ENCODE results near the gene TXNDC9. TPM values are rescaled to one million over a fixed set of nuclear protein-coding genes. Genes with fewer than 3 reads are reported as not detected.
"Not testable (repeated sequence)": the region's sequence is repeated elsewhere in the genome, so short reads cannot be mapped to it uniquely, and the experiment has no call there.

The TXNDC9 gene, protein sequence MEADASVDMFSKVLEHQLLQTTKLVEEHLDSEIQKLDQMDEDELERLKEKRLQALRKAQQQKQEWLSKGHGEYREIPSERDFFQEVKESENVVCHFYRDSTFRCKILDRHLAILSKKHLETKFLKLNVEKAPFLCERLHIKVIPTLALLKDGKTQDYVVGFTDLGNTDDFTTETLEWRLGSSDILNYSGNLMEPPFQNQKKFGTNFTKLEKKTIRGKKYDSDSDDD
- polyA plus RNA-seq (2012; ENCODE audit: low read depth, missing spikeins), result 27.5 TPM

DNA sequence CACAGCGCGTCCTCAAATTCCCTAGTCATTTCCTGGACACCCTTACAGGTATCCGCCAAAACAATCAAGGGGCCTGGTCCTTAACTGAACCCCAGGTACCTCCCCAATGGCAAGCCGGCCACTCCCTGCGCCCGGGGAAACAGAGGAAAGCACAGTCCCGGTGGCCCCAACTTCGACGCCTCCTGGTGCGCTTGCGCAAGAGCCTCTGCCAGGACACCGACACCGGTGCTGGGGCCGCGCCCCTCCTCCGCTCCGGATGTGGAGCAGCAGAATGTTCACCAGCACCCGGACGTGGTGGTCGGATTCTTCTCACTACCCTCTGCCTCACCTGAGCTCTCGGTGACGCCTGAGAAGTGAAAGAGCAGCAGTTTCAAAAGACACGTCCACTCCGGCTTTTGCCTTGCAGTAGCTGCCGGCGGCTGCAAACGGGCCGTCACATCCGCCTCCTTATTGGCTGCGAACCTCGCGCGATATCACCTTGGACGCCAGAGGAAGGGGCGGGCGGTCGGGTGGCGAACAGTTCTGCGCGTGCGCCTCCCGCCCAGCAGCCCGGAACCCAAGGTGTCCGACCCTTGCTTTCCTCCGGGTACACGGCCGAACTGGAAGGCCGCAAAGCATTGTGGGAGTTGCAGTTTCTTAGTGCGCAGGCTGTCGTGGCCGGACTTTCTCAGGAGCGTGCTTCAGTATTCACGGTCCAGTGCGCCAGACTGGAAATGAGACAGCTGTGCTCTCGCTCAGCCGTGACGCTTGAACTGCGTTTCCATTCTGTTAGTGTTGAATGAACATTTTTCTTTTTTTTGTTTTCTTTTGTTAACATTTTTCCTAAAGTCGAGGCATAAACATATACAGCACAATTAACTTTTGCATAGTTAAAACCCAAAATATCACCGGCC is at the start of gene TXNDC9:
Gene TXNDC9, minus strand, starts transcription at position 423 of the 893 bp plus-strand sequence. CDS start 3,123 bp downstream, outside the sequence.
- DNase-seq (ENCODE audit: insufficient read length, low spot score) (peak; percentile 84), FAIRE-seq (peak; percentile 97)
- peak; percentile 67 for TF ChIP-seq POU2F2 (IDR thresholded peaks at IDR 0.05; ENCODE audit: low read depth, low read length)
- TF ChIP-seq POLR2AphosphoS5 (IDR thresholded peaks at IDR 0.05; ENCODE audit: low read depth, low read length), result peak; percentile 97
- TF ChIP-seq POLR2A (IDR thresholded peaks at IDR 0.05; ENCODE audit: low read depth, low read length), result peak; percentile 97
- TF ChIP-seq TAF1 (IDR thresholded peaks at IDR 0.05; ENCODE audit: low read depth, low read length), result peak; percentile 92
- peak; percentile 100 for TF ChIP-seq PAX5 (IDR thresholded peaks at IDR 0.05; ENCODE audit: insufficient read depth, low read length, severe bottlenecking)
- TF ChIP-seq SPI1 (IDR thresholded peaks at IDR 0.05; ENCODE audit: low read depth, low read length), result 0 out of 2 replicates have a peak, but pooled peaks have one; percentile 1

DNA sequence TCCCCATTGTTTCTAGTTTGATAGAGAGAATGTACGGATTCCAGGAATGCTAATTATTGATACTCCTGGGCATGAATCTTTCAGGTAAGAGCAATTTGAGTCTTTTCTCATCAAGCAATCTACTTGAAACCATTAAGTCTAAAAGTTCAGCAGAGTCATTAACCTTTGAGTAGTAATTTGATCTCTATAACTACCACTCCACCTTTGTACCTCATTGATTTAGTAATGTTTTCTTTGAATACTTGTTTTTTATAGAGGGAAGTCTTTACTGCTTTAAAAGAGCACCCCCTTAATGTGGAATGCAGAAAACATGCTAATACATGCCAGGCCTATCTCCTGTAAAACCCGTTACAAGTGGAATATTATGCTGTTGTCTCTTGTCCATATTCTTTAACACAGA is 46.0 kb upstream of the TXNDC9 start:
- TF ChIP-seq PAX5 (IDR thresholded peaks at IDR 0.05; ENCODE audit: insufficient read depth, low read length, severe bottlenecking) (no peak), SPI1 (IDR thresholded peaks at IDR 0.05; ENCODE audit: low read depth, low read length) (no peak), POLR2AphosphoS5 (IDR thresholded peaks at IDR 0.05; ENCODE audit: low read depth, low read length) (no peak), POU2F2 (IDR thresholded peaks at IDR 0.05; ENCODE audit: low read depth, low read length) (no peak), POLR2A (IDR thresholded peaks at IDR 0.05; ENCODE audit: low read depth, low read length) (no peak), TAF1 (IDR thresholded peaks at IDR 0.05; ENCODE audit: low read depth, low read length) (no peak)
- DNase-seq (ENCODE audit: insufficient read length, low spot score) (no peak), FAIRE-seq (no peak)

DNA sequence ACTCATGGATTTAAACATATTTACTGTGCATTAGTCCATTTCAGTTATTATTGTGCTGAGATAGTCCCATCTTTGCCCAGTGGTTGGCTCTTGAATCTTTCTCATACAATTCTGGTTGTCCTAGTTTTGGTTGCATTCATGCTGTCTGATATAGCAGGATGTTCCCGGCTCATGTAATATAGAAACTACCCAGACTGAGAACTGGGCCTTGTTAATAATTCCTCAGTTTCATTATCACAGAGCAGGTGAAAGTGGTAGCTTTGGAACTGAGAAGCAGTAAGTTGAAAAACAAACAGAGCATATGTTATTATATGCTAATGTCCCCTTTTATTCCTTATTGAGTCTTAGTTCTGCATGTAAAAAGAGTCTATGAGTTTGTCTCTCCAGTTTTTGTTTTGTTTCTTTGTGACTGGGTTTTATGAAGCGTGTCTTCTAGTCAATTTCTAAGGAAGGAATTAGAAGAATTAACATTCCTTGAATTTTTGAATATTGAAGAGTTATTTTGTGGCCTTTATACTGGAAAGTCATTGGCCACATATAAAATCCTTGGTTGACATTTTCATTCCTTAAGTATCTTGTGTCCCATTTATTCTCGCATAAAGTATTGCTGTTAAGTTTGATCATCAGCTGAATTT is 44.4 kb upstream of the TXNDC9 start:
- DNase-seq (ENCODE audit: insufficient read length, low spot score) (no peak), FAIRE-seq (no peak)
- TF ChIP-seq PAX5 (IDR thresholded peaks at IDR 0.05; ENCODE audit: insufficient read depth, low read length, severe bottlenecking) (no peak), SPI1 (IDR thresholded peaks at IDR 0.05; ENCODE audit: low read depth, low read length) (no peak), TAF1 (IDR thresholded peaks at IDR 0.05; ENCODE audit: low read depth, low read length) (no peak), POU2F2 (IDR thresholded peaks at IDR 0.05; ENCODE audit: low read depth, low read length) (no peak), POLR2AphosphoS5 (IDR thresholded peaks at IDR 0.05; ENCODE audit: low read depth, low read length) (no peak)

DNA sequence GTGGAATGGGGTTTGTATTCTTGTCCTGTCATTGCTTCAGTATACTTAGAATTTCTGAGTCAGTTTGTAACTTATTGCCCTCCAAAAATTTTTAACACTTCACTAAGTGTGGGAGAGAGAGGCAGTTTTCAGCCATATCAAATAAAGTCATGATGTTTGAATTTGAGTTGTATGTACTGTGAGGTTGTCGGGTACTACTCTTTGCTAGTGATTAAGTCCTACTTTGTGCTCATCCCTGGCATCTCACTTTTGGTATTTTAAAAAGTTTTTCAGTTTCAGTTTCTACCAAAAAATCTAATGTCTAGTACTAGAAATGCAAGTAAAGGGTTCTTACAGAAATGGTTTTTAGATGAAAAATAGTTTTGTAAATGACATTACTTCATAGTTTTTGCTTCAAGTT is 41.7 kb upstream of the TXNDC9 start:
- FAIRE-seq, result no peak

DNA sequence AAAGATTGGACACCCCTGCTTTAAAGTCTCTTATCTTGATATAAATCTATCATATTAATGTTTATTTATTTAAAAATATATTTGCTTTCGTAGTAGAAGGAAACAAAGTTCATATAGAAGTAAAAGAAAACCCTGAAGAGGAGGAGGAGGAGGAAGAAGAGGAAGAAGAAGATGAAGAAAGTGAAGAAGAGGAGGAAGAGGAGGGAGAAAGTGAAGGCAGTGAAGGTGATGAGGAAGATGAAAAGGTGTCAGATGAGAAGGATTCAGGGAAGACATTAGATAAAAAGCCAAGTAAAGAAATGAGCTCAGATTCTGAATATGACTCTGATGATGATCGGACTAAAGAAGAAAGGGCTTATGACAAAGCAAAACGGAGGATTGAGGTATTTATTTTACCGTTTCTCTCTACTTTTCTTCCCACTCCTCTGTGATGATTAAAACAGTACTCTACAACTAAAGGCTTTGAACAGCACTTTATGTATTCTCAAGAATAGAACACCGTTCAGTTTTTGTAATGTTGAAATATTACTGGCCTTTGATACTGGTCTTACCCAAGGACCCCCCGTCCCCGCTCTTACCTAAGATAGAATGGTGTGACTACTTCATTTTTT is 40.2 kb upstream of the TXNDC9 start:
- DNase-seq (ENCODE audit: insufficient read length, low spot score), result no peak
- FAIRE-seq, result no peak
- TF ChIP-seq POLR2AphosphoS5 (IDR thresholded peaks at IDR 0.05; ENCODE audit: low read depth, low read length) (no peak), SPI1 (IDR thresholded peaks at IDR 0.05; ENCODE audit: low read depth, low read length) (no peak), POLR2A (IDR thresholded peaks at IDR 0.05; ENCODE audit: low read depth, low read length) (no peak), TAF1 (IDR thresholded peaks at IDR 0.05; ENCODE audit: low read depth, low read length) (no peak), PAX5 (IDR thresholded peaks at IDR 0.05; ENCODE audit: insufficient read depth, low read length, severe bottlenecking) (no peak), POU2F2 (IDR thresholded peaks at IDR 0.05; ENCODE audit: low read depth, low read length) (no peak)

More for the DNA sequence above, 41.7 kb upstream of the TXNDC9 start:
- DNase-seq (ENCODE audit: insufficient read length, low spot score), result no peak
- TF ChIP-seq POLR2AphosphoS5 (IDR thresholded peaks at IDR 0.05; ENCODE audit: low read depth, low read length), result no peak
- TF ChIP-seq POU2F2 (IDR thresholded peaks at IDR 0.05; ENCODE audit: low read depth, low read length), result no peak
- TF ChIP-seq TAF1 (IDR thresholded peaks at IDR 0.05; ENCODE audit: low read depth, low read length), result no peak
- no peak for TF ChIP-seq SPI1 (IDR thresholded peaks at IDR 0.05; ENCODE audit: low read depth, low read length)
- no peak for TF ChIP-seq PAX5 (IDR thresholded peaks at IDR 0.05; ENCODE audit: insufficient read depth, low read length, severe bottlenecking)
- TF ChIP-seq POLR2A (IDR thresholded peaks at IDR 0.05; ENCODE audit: low read depth, low read length), result no peak

DNA sequence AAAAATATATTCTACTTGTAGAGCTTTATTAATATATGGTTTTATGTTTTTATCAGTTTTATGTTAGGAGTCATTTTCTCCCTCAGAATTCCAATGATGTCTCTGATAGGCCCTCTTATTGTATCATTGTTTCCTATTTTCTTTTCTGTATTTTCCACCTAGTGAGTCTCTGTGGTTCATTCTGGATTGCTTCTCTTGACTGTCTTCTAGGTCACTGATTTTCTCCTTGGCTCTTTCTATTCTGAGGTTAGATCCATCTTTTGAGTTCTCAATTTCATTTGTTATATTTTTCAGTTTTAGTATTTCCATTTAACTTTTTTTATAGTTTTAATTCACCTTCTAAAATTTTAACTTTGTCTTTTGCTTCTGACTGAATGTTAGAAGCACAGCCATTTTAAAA is 38.6 kb upstream of the TXNDC9 start:
- FAIRE-seq, result no peak
- TF ChIP-seq SPI1 (IDR thresholded peaks at IDR 0.05; ENCODE audit: low read depth, low read length) (no peak), PAX5 (IDR thresholded peaks at IDR 0.05; ENCODE audit: insufficient read depth, low read length, severe bottlenecking) (no peak), TAF1 (IDR thresholded peaks at IDR 0.05; ENCODE audit: low read depth, low read length) (no peak), POLR2A (IDR thresholded peaks at IDR 0.05; ENCODE audit: low read depth, low read length) (no peak), POU2F2 (IDR thresholded peaks at IDR 0.05; ENCODE audit: low read depth, low read length) (no peak), POLR2AphosphoS5 (IDR thresholded peaks at IDR 0.05; ENCODE audit: low read depth, low read length) (no peak)
- DNase-seq (ENCODE audit: insufficient read length, low spot score), result no peak

DNA sequence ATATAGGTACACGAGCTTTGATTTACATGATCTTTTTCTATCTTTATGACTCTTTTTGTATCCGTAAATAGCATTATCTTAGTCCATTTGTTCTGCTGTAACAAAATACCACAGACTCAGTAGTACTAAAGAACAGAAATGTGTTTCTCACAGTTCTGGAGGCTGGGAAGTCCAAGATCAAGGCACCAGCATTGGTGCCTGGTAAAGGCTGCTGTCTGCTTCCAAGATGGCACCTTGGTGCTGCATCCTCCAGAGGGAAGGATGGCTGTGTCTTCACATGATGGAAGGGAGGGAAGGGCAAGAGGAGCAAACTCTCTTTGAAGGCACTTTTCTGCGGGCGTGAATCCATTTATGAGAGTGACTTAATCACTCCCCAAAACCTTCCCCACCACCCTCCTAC is 37.0 kb upstream of the TXNDC9 start:
- DNase-seq (ENCODE audit: insufficient read length, low spot score) (no peak), FAIRE-seq (peak; percentile 13)
- no peak for TF ChIP-seq SPI1 (IDR thresholded peaks at IDR 0.05; ENCODE audit: low read depth, low read length)
- TF ChIP-seq PAX5 (IDR thresholded peaks at IDR 0.05; ENCODE audit: insufficient read depth, low read length, severe bottlenecking), result no peak
- no peak for TF ChIP-seq POLR2A (IDR thresholded peaks at IDR 0.05; ENCODE audit: low read depth, low read length)
- TF ChIP-seq POU2F2 (IDR thresholded peaks at IDR 0.05; ENCODE audit: low read depth, low read length), result no peak
- no peak for TF ChIP-seq POLR2AphosphoS5 (IDR thresholded peaks at IDR 0.05; ENCODE audit: low read depth, low read length)
- TF ChIP-seq TAF1 (IDR thresholded peaks at IDR 0.05; ENCODE audit: low read depth, low read length), result no peak

DNA sequence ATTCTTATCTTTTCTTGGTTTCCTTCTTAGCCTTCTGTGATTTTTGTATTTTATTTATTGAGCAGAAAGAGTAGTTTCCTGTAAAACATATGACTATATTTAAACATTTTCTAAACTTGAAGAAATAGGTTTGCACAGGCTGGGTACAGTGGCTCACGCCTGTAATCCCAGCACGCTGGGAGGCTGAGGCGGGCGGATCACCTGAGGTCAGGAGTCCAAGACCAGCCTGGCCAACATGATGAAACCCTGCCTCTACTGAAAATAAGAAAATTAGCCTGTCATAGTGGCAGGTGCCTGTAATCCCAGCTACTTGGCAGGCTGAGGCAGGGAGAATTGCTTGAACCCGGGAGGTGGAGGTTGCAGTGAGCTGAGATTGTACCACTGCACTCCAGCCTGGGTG is 32.7 kb upstream of the TXNDC9 start:
- not testable (repeated sequence) for DNase-seq (ENCODE audit: insufficient read length, low spot score); FAIRE-seq

DNA sequence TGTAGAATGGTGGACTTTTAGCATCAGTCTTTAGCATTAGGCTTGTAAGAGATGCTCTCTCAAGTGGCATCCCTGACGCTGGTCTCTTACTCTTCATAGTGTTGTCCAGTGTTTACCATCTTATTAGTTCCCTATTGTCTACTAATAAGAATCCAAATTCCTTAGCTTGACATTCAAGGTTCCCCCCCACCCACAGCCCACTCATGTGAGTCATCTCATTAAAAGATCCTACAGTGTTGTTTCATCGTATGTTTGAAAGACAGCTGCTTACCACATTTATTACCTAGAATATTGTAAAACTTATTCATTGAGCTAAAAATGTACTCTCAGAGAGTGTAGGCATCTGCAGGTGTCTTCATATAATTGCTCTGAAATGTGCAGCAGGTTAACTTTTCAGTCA is 29.5 kb upstream of the TXNDC9 start:
- no peak for DNase-seq (ENCODE audit: insufficient read length, low spot score)
- no peak for TF ChIP-seq PAX5 (IDR thresholded peaks at IDR 0.05; ENCODE audit: insufficient read depth, low read length, severe bottlenecking)
- no peak for TF ChIP-seq POLR2A (IDR thresholded peaks at IDR 0.05; ENCODE audit: low read depth, low read length)
- no peak for TF ChIP-seq POU2F2 (IDR thresholded peaks at IDR 0.05; ENCODE audit: low read depth, low read length)
- TF ChIP-seq POLR2AphosphoS5 (IDR thresholded peaks at IDR 0.05; ENCODE audit: low read depth, low read length), result no peak
- TF ChIP-seq TAF1 (IDR thresholded peaks at IDR 0.05; ENCODE audit: low read depth, low read length), result no peak
- TF ChIP-seq SPI1 (IDR thresholded peaks at IDR 0.05; ENCODE audit: low read depth, low read length), result no peak
- FAIRE-seq, result no peak

Data from GM12891 (cell line).